H9 (cell line): ENCODE results near the gene LRRC45. TPM values are rescaled to one million over a fixed set of nuclear protein-coding genes. Genes with fewer than 3 reads are reported as not detected.

Source experiments
- DNase-seq: peaks from one replicate; pipeline ENCODE4 v3.0.0-alpha.2; 2017
- H2AFZ ChIP-seq: one replicate; pipeline ENCODE4 v1.6.1; 2013; ENCODE audit warnings: mild to moderate bottlenecking, low read length, control low read depth, moderate library complexity
- H2AK5ac ChIP-seq: 2 replicates; pipeline ENCODE4 v1.6.1; 2013; ENCODE audit warnings: low read length, control low read depth, mixed read lengths; ENCODE audit not compliant: insufficient read length
- H2BK120ac ChIP-seq: one replicate; pipeline ENCODE4 v1.6.1; 2013; ENCODE audit warnings: low read depth, mild to moderate bottlenecking, low read length, control low read depth, inconsistent platforms; ENCODE audit not compliant: poor library complexity, severe bottlenecking
- H2BK12ac ChIP-seq: 2 replicates; pipeline ENCODE4 v1.6.1; 2013; ENCODE audit warnings: low read length, control low read depth, mixed read lengths, low read depth; ENCODE audit not compliant: insufficient read length
- H2BK15ac ChIP-seq: 2 replicates; pipeline ENCODE4 v1.6.1; 2013; ENCODE audit warnings: low read depth, low read length, control low read depth
- H2BK20ac ChIP-seq: one replicate; pipeline ENCODE4 v1.6.1; 2013; ENCODE audit warnings: low read depth, mild to moderate bottlenecking, low read length, control low read depth, inconsistent platforms; ENCODE audit not compliant: poor library complexity, severe bottlenecking
- H2BK5ac ChIP-seq: 2 replicates; pipeline ENCODE4 v1.6.1; 2013; ENCODE audit warnings: low read length, control low read depth, mixed read lengths; ENCODE audit not compliant: insufficient read length
- H3K14ac ChIP-seq: 2 replicates; pipeline ENCODE4 v1.6.1; 2013; ENCODE audit warnings: low read length, control low read depth; ENCODE audit not compliant: insufficient read depth
- H3K18ac ChIP-seq: 2 replicates; pipeline ENCODE4 v1.6.1; 2013; ENCODE audit warnings: low read depth, mild to moderate bottlenecking, mixed read lengths, low read length, control low read depth; ENCODE audit not compliant: insufficient read length
- H3K23ac ChIP-seq: 2 replicates; pipeline ENCODE4 v1.6.1; 2013; ENCODE audit warnings: low read length, control low read depth, mixed read lengths, low read depth; ENCODE audit not compliant: insufficient read length
- H3K23me2 ChIP-seq: 2 replicates; pipeline ENCODE4 v1.6.1; 2013; ENCODE audit warnings: low read depth, mild to moderate bottlenecking, mixed read lengths, low read length, control low read depth; ENCODE audit not compliant: insufficient read length, poor library complexity, severe bottlenecking
- H3K27ac ChIP-seq: 2 replicates; pipeline ENCODE4 v1.5.1; 2013; ENCODE audit warnings: low read length, control low read depth, mixed read lengths, low read depth; ENCODE audit not compliant: insufficient read length
- H3K27me3 ChIP-seq: 2 replicates; pipeline ENCODE4 v1.6.1; 2013; ENCODE audit warnings: low read length, control low read depth, inconsistent platforms; ENCODE audit not compliant: insufficient read depth
- H3K4ac ChIP-seq: 2 replicates; pipeline ENCODE4 v1.6.1; 2013; ENCODE audit warnings: low read depth, mild to moderate bottlenecking, control low read depth, inconsistent platforms, low read length, moderate library complexity
- H3K4me1 ChIP-seq: 2 replicates; pipeline ENCODE4 v1.6.1; 2013; ENCODE audit warnings: low read length, control low read depth, inconsistent platforms; ENCODE audit not compliant: insufficient read depth
- H3K4me2 ChIP-seq: 2 replicates; pipeline ENCODE4 v1.6.1; 2013; ENCODE audit warnings: low read length, control low read depth, mixed read lengths; ENCODE audit not compliant: insufficient read length, insufficient read depth
- H3K56ac ChIP-seq: 2 replicates; pipeline ENCODE4 v1.6.1; 2013; ENCODE audit warnings: low read depth, mild to moderate bottlenecking, mixed read lengths, low read length, control low read depth; ENCODE audit not compliant: insufficient read length
- H3K79me1 ChIP-seq: 2 replicates; pipeline ENCODE4 v1.6.1; 2013; ENCODE audit warnings: low read depth, mild to moderate bottlenecking, moderate library complexity, low read length, control low read depth, inconsistent platforms; ENCODE audit not compliant: insufficient read depth, poor library complexity, severe bottlenecking
- H3K79me2 ChIP-seq: 2 replicates; pipeline ENCODE4 v1.6.1; 2013; ENCODE audit warnings: low read length, control low read depth, inconsistent platforms; ENCODE audit not compliant: insufficient read depth
- H3K9ac ChIP-seq: 2 replicates; pipeline ENCODE4 v1.6.1; 2013; ENCODE audit warnings: low read length, control low read depth, mixed read lengths; ENCODE audit not compliant: insufficient read length; ENCODE audit errors: extremely low read depth
- H3K9me3 ChIP-seq: one replicate; pipeline ENCODE4 v1.6.1; 2013; ENCODE audit warnings: low read depth, low read length, inconsistent platforms; ENCODE audit not compliant: control insufficient read depth
- H3T11ph ChIP-seq: one replicate; pipeline ENCODE4 v1.6.1; 2013; ENCODE audit warnings: mild to moderate bottlenecking, low read length, control low read depth, inconsistent platforms
- H4K20me1 ChIP-seq: one replicate; pipeline ENCODE4 v1.6.1; 2013; ENCODE audit not compliant: control insufficient read depth, insufficient read length, insufficient read depth
- H4K5ac ChIP-seq: 2 replicates; pipeline ENCODE4 v1.6.1; 2013; ENCODE audit warnings: low read depth, mild to moderate bottlenecking, mixed read lengths, low read length, control low read depth; ENCODE audit not compliant: insufficient read length
- H4K8ac ChIP-seq: replicated peaks from 2 replicates; pipeline ENCODE4 v1.6.1; 2013; ENCODE audit warnings: low read length, control low read depth, mixed read lengths, low read depth; ENCODE audit not compliant: insufficient read length
- H4K91ac ChIP-seq: 2 replicates; pipeline ENCODE4 v1.6.1; 2013; ENCODE audit warnings: low read depth, mild to moderate bottlenecking, moderate library complexity, mixed read lengths, low read length, control low read depth; ENCODE audit not compliant: insufficient read length
- H3K27ac Mint-ChIP-seq, 3 experiments: 2 replicates in 2 of 3; 3 replicates in 1 of 3; pipeline ENCODE4 v1.8.0; 2020 to 2021; ENCODE audit warnings: mixed read lengths in 3 of 3, mild to moderate bottlenecking in 1 of 3, moderate library complexity in 1 of 3
- H3K27me3 Mint-ChIP-seq: 2 replicates; pipeline ENCODE4 v1.8.0; 2021; ENCODE audit warnings: low read depth, mild to moderate bottlenecking, moderate library complexity, mixed read lengths
- H3K36me3 Mint-ChIP-seq, 3 experiments: 2 replicates in 2 of 3; 3 replicates in 1 of 3; pipeline ENCODE4 v1.8.0; 2020 to 2021; ENCODE audit warnings: low read depth in 3 of 3, mixed read lengths in 3 of 3; ENCODE audit not compliant: insufficient read depth in 1 of 3
- H3K4me1 Mint-ChIP-seq, 2 experiments: 2 replicates each; pipeline ENCODE4 v1.8.0; 2020; ENCODE audit warnings: mixed read lengths in 2 of 2
- H3K4me3 Mint-ChIP-seq, 2 experiments: 2 replicates in 1 of 2; 3 replicates in 1 of 2; pipeline ENCODE4 v1.8.0; 2020 to 2021; ENCODE audit warnings: mild to moderate bottlenecking in 2 of 2, mixed read lengths in 2 of 2, moderate library complexity in 1 of 2
- H3K9me3 Mint-ChIP-seq, 2 experiments: 2 replicates in 1 of 2; 3 replicates in 1 of 2; pipeline ENCODE4 v1.8.0; 2020; ENCODE audit warnings: mild to moderate bottlenecking in 2 of 2, mixed read lengths in 2 of 2, moderate library complexity in 1 of 2
- WGBS: extraction: QIAGEN DNeasy Blood & Tissue Kit; methylation state at CpG from one replicate; pipeline ENCODE4 v1.1.7; 2013; ENCODE audit warnings: missing lambda C conversion rate, low lambda C conversion rate, mixed read lengths; ENCODE audit not compliant: insufficient read length; ENCODE audit errors: extremely low coverage; 5-methylcytosine and 5-hydroxymethylcytosine counted together
- total RNA-seq: library from RNA; stranded (reverse); gene quantifications from 2 replicates; pipeline ENCODE4 v1.2.1, GENCODE V29; 2021
- TF ChIP-seq, protein P1 (sequence below): fragments of 200-600 bp; sonication (generic); conservative IDR thresholded peaks from 3 replicates; pipeline ENCODE4 v1.8.0; 2021; ENCODE audit warnings: antibody characterized with exemption, mild to moderate bottlenecking

Gene LRRC45
- total RNA-seq, 1 experiment from 2014 or later, result 28.7 TPM

GRCh38 chr17:82013341-82013740 lies 9.8 kb upstream of the LRRC45 start:
- Mint-ChIP-seq H3K9me3 (no peaks in the 10 kb centered on the region), H3K4me3 (no peak overlapping the region), H3K4me1 (0 out of 4 replicates have a peak, but pooled peaks cover 0 to 2% of the 10 kb centered on the region in 2 experiments), H3K27me3 (no peaks in the 10 kb centered on the region; the same call in 1 of the 2 replicates), H3K36me3 (peaks cover 0 to under 1% (median 0%) of the 10 kb centered on the region in 3 experiments; a peak in 2 of 7 replicates), H3K27ac (no peak overlapping the region)
- Histone ChIP-seq H3T11ph (no peak overlapping the region), H2BK120ac (no peak overlapping the region), H2AFZ (no peak overlapping the region), H3K9me3 (no peaks in the 10 kb centered on the region), H3K18ac (no peak overlapping the region), H2BK12ac (no peak overlapping the region), H4K91ac (no peak overlapping the region), H2BK5ac (no peak overlapping the region), H3K79me2 (no peaks in the 10 kb centered on the region), H3K4me2 (no peak overlapping the region), H3K23ac (no peak overlapping the region), H3K4me1 (no peaks in the 10 kb centered on the region), H2BK15ac (no peak overlapping the region), H3K9ac (no peak overlapping the region), H2BK20ac (no peak overlapping the region), H3K14ac (no peak overlapping the region), H3K27ac (no peak overlapping the region), H3K4ac (no peak overlapping the region), H4K5ac (no peak overlapping the region), H3K27me3 (no peaks in the 10 kb centered on the region), H3K79me1 (no peaks in the 10 kb centered on the region), H3K56ac (no peak overlapping the region), H2AK5ac (no peak overlapping the region), H3K23me2 (no peaks in the 10 kb centered on the region), H4K20me1 (no peaks in the 10 kb centered on the region), H4K8ac (no peak overlapping the region)
- no CpG with 5 or more reads among the region's 22 CpGs for WGBS
- TF ChIP-seq, protein P1, sequence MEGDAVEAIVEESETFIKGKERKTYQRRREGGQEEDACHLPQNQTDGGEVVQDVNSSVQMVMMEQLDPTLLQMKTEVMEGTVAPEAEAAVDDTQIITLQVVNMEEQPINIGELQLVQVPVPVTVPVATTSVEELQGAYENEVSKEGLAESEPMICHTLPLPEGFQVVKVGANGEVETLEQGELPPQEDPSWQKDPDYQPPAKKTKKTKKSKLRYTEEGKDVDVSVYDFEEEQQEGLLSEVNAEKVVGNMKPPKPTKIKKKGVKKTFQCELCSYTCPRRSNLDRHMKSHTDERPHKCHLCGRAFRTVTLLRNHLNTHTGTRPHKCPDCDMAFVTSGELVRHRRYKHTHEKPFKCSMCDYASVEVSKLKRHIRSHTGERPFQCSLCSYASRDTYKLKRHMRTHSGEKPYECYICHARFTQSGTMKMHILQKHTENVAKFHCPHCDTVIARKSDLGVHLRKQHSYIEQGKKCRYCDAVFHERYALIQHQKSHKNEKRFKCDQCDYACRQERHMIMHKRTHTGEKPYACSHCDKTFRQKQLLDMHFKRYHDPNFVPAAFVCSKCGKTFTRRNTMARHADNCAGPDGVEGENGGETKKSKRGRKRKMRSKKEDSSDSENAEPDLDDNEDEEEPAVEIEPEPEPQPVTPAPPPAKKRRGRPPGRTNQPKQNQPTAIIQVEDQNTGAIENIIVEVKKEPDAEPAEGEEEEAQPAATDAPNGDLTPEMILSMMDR, result no peak
- no peak for DNase-seq
